HepG2 (cell line): ENCODE data around the gene MAP3K19. TPM values are rescaled to one million over a fixed set of nuclear protein-coding genes. Genes with fewer than 3 reads are reported as not detected.

Experiments
- ATAC-seq: fragments of 200-7000 bp; cut with Tn5 transposase; 3 replicates; pipeline ENCODE4 v1.9.1; 2020; ENCODE audit warnings: mild to moderate bottlenecking, moderate library complexity
- BruUV-seq: library from RNA; stranded (reverse); fragments of 400-500 nt; replicated peaks from 2 replicates; lab custom pipeline; 2021; lab: Mats Ljungman, UMichigan
- CTCF ChIA-PET: fragments of 300-600 bp; formaldehyde crosslinking; extraction: SDS; loops from one replicate; lab custom pipeline; 2021; ENCODE audit warnings: low total read pairs, inconsistent platforms, low intra/inter-chr PET ratio; lab: Yijun Ruan, JAX
- POLR2A ChIA-PET: fragments of 350-600 bp; sonication (Branson Sonifier 250); formaldehyde crosslinking; loops from one replicate; lab custom pipeline; 2020; ENCODE audit warnings: antibody characterized with exemption, inconsistent platforms; lab: Yijun Ruan, JAX
- DNase-seq: peaks from one replicate; pipeline ENCODE4 v3.0.0-alpha.2; 2015; ENCODE audit warnings: low spot score
- FAIRE-seq: peaks from 3 replicates; lab custom pipeline; 2011; peaks lifted over from hg19 to GRCh38; lab: Jason Lieb, UNC
- H2AFZ ChIP-seq: one replicate; pipeline ENCODE4 v1.6.1; 2011; ENCODE audit warnings: low read length, inconsistent platforms
- H3K27ac ChIP-seq: fragments of 300-600 bp; 3 replicates; pipeline ENCODE4 v1.8.0; 2011; ENCODE audit warnings: mixed run types, mild to moderate bottlenecking, mixed read lengths, low read length, inconsistent platforms; ENCODE audit not compliant: insufficient read depth; ENCODE audit errors: extremely low read length
- H3K27me3 ChIP-seq, 2 experiments: fragments of 200-600 bp in 1 of 2; 2 replicates in 1 of 2; 3 replicates in 1 of 2; pipeline versions ENCODE4 v1.6.0 to v1.8.0; 2011; ENCODE audit warnings: low read length in 2 of 2, mild to moderate bottlenecking in 2 of 2, moderate library complexity in 2 of 2, inconsistent platforms in 1 of 2; ENCODE audit not compliant: insufficient read depth in 2 of 2, control insufficient read depth in 1 of 2
- H3K36me3 ChIP-seq, 2 experiments: fragments of 200-600 bp in 1 of 2; replicated peaks in 1 of 2; 2 replicates in 1 of 2; 3 replicates in 1 of 2; pipeline versions ENCODE4 v1.5.1 to v1.8.0; 2011; ENCODE audit warnings: low read length in 2 of 2, inconsistent platforms in 1 of 2; ENCODE audit not compliant: insufficient read depth in 2 of 2, control insufficient read depth in 1 of 2
- H3K4me1 ChIP-seq: 2 replicates; pipeline ENCODE4 v1.5.1; 2012; ENCODE audit warnings: low read length, inconsistent platforms; ENCODE audit not compliant: insufficient read depth
- H3K4me2 ChIP-seq: 2 replicates; pipeline ENCODE4 v1.6.0; 2011; ENCODE audit warnings: low read depth, low read length, inconsistent platforms
- H3K4me3 ChIP-seq, 3 experiments: fragments of 200-600 bp in 1 of 3; sonication (generic), shearing (Covaris generic) in 1 of 3; replicated peaks in 1 of 3; 2 replicates each; pipeline ENCODE4 v1.5.1; 2011 to 2016; ENCODE audit warnings: low read length in 3 of 3, inconsistent platforms in 2 of 3, low read depth in 2 of 3, mild to moderate bottlenecking in 2 of 3, control low read depth in 1 of 3, mixed read lengths in 1 of 3; ENCODE audit not compliant: insufficient read depth in 1 of 3
- H3K79me2 ChIP-seq: one replicate; pipeline ENCODE4 v1.6.1; 2011; ENCODE audit warnings: low read length, inconsistent platforms; ENCODE audit not compliant: insufficient read depth
- H3K9ac ChIP-seq: 2 replicates; pipeline ENCODE4 v1.6.0; 2011; ENCODE audit warnings: mild to moderate bottlenecking, low read depth, low read length, inconsistent platforms; ENCODE audit not compliant: insufficient read depth
- H3K9me3 ChIP-seq: 2 replicates; pipeline ENCODE4 v1.5.1; 2012; ENCODE audit warnings: mild to moderate bottlenecking, low read length
- H4K20me1 ChIP-seq: 2 replicates; pipeline ENCODE4 v1.6.0; 2011; ENCODE audit warnings: inconsistent platforms, mild to moderate bottlenecking, low read length, moderate library complexity; ENCODE audit not compliant: insufficient read depth
- ATF3 ChIP-seq: sonication (generic); formaldehyde crosslinking; IDR thresholded peaks from 2 replicates; pipeline ENCODE4 v1.4.0; 2020; ENCODE audit warnings: missing genetic modification reagents
- LRRFIP1 ChIP-seq: sonication (generic); formaldehyde crosslinking; conservative IDR thresholded peaks from 2 replicates; pipeline ENCODE4 v1.4.0; 2020; ENCODE audit warnings: missing genetic modification reagents
- SMAD9 ChIP-seq: sonication (generic); formaldehyde crosslinking; IDR thresholded peaks from 2 replicates; pipeline ENCODE4 v1.5.1; 2020; ENCODE audit warnings: mild to moderate bottlenecking, missing genetic modification reagents
- SRF ChIP-seq: IDR thresholded peaks from 2 replicates; pipeline ENCODE4 v1.6.1; 2011; ENCODE audit warnings: mild to moderate bottlenecking, low read depth, low read length, moderate library complexity
- ZFX ChIP-seq: sonication (generic); formaldehyde crosslinking; IDR thresholded peaks from 2 replicates; pipeline ENCODE4 v1.4.0; 2020; ENCODE audit warnings: mild to moderate bottlenecking, low read depth, missing genetic modification reagents, moderate library complexity
- ZHX1 ChIP-seq: sonication (generic); formaldehyde crosslinking; IDR thresholded peaks from 2 replicates; pipeline ENCODE4 v1.8.1; 2022; ENCODE audit warnings: low read depth, mild to moderate bottlenecking, missing genetic modification reagents
- ZNF124 ChIP-seq: sonication (generic); formaldehyde crosslinking; IDR thresholded peaks from 2 replicates; pipeline ENCODE4 v1.4.0; 2020; ENCODE audit warnings: missing genetic modification reagents
- ZNF274 ChIP-seq: sonication (generic); formaldehyde crosslinking; IDR thresholded peaks from 2 replicates; pipeline ENCODE4 v1.5.1; 2020; ENCODE audit warnings: mild to moderate bottlenecking, missing genetic modification reagents
- ZNF550 ChIP-seq: sonication (generic); formaldehyde crosslinking; IDR thresholded peaks from 2 replicates; pipeline ENCODE4 v1.4.0; 2020; ENCODE audit warnings: mild to moderate bottlenecking, missing genetic modification reagents, borderline replicate concordance
- ZNF792 ChIP-seq: IDR thresholded peaks from 2 replicates; pipeline ENCODE4 v1.6.1; 2016
- WGBS: methylation state at CpG from one replicate; pipeline ENCODE4 v1.1.6; 2017; ENCODE audit warnings: low lambda C conversion rate; 5-methylcytosine and 5-hydroxymethylcytosine counted together
- in situ Hi-C: cut with HindIII; loops from 2 replicates; pipeline ENCODE4 v1.10.0; 2017; ENCODE audit warnings: low pct_unique_long_range_greater_than_20kb; ENCODE audit not compliant: extremely low pct_ligation_motif_present
- intact Hi-C: fragments of 100-400 bp; cut with micrococcal nuclease; formaldehyde crosslinking; loops from one replicate; pipeline ENCODE4 v1.10.0; 2022; ENCODE audit not compliant: unreplicated experiment
- polyA plus RNA-seq, 8 experiments: library from polyadenylated mRNA; depleted of rRNA in 3 of 8; stranded (reverse) in 7 of 8; unstranded in 1 of 8; fragments of >200 nt; fragmentation: Illumina TruSeq in 4 of 8; extraction: Trizol in 4 of 8; gene quantifications; 2 replicates each; pipeline versions ENCODE4 v1.2.1 to v1.2.3, GENCODE V29; 2011 to 2016; ENCODE audit warnings: low read depth in 4 of 8, missing spikeins in 1 of 8, mixed read lengths in 1 of 8; ENCODE audit not compliant: insufficient read depth in 1 of 8
- total RNA-seq, 5 experiments: library from RNA; depleted of rRNA; stranded (reverse); fragments of >200 nt; fragmentation: Illumina TruSeq; extraction: Trizol; gene quantifications; 2 replicates each; pipeline ENCODE4 v1.2.3, GENCODE V29; 2016; ENCODE audit warnings: low read depth in 1 of 5
- TF ChIP-seq, protein P1 (sequence below): fragments of 450-650 bp; IDR thresholded peaks from 2 replicates; pipeline ENCODE4 v1.6.1; 2016
- TF ChIP-seq, protein P2 (sequence below): sonication (generic); formaldehyde crosslinking; IDR thresholded peaks from 2 replicates; pipeline ENCODE4 v1.4.0; 2020; ENCODE audit warnings: missing genetic modification reagents
- TF ChIP-seq, protein P3 (sequence below): sonication (generic); formaldehyde crosslinking; IDR thresholded peaks from 2 replicates; pipeline ENCODE4 v1.4.0; 2020; ENCODE audit warnings: mild to moderate bottlenecking, missing genetic modification reagents

Gene MAP3K19
- total and polyA plus RNA-seq, 2 of the 13 experiments (the other 11 are each of a cell fraction or from before 2014, with no cell fraction given), result not detected

- FAIRE-seq (peak; percentile 39), DNase-seq (peak; percentile 54), ATAC-seq (peak; percentile 100)
- CTCF ChIA-PET, result interaction anchor here (1.2 to 2.1 kb wide), 4 partner anchors 164 to 706 kb away, joined by 4 to 22 read pairs (median 6); no protein-coding TSS in a partner anchor
- intact Hi-C loops (loop anchor here (1.0 to 10.0 kb wide), 6 partner anchors 164 to 793 kb away; partner anchors contain the start of genes R3HDM1 and ZRANB3), in situ Hi-C loops (loop anchor here (5.0 kb wide), 1 partner anchor 698 kb away; no protein-coding TSS in a partner anchor)
- no TSS peak for BruUV-seq
- Histone ChIP-seq H3K36me3 (no peaks in the 10 kb centered on the region), H3K4me1 (peaks cover 6% of the 10 kb centered on the region), H3K4me3 (no peak overlapping the region), H3K79me2 (no peaks in the 10 kb centered on the region), H3K27ac (no peak overlapping the region), H3K9me3 (no peaks in the 10 kb centered on the region), H3K27me3 (peaks cover 0 to 10% of the 10 kb centered on the region in 2 experiments; a peak in 2 of 5 replicates), H3K4me2 (peak overlapping the region; percentile 44), H3K9ac (no peak overlapping the region), H2AFZ (peak overlapping the region; percentile 73), H4K20me1 (no peaks in the 10 kb centered on the region)
- 12% methylated on average over 17 of the region's 17 CpGs for WGBS
- POLR2A ChIA-PET, result no interaction called here
- no peak for TF ChIP-seq ZFX (CRISPR knock-in tag)
- TF ChIP-seq ZNF124 (CRISPR knock-in tag), result no peak
- 0 out of 2 replicates have a peak, but pooled peaks have one; percentile 26 for TF ChIP-seq ZNF792 (CRISPR knock-in tag)
- no peak for TF ChIP-seq ZNF274 (CRISPR knock-in tag)
- TF ChIP-seq LRRFIP1 (CRISPR knock-in tag), result no peak
- TF ChIP-seq ATF3 (CRISPR knock-in tag), result no peak
- TF ChIP-seq, protein P1, sequence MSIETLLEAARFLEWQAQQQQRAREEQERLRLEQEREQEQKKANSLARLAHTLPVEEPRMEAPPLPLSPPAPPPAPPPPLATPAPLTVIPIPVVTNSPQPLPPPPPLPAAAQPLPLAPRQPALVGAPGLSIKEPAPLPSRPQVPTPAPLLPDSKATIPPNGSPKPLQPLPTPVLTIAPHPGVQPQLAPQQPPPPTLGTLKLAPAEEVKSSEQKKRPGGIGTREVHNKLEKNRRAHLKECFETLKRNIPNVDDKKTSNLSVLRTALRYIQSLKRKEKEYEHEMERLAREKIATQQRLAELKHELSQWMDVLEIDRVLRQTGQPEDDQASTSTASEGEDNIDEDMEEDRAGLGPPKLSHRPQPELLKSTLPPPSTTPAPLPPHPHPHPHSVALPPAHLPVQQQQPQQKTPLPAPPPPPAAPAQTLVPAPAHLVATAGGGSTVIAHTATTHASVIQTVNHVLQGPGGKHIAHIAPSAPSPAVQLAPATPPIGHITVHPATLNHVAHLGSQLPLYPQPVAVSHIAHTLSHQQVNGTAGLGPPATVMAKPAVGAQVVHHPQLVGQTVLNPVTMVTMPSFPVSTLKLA, result no peak
- TF ChIP-seq SRF, result no peak
- TF ChIP-seq, protein P2, sequence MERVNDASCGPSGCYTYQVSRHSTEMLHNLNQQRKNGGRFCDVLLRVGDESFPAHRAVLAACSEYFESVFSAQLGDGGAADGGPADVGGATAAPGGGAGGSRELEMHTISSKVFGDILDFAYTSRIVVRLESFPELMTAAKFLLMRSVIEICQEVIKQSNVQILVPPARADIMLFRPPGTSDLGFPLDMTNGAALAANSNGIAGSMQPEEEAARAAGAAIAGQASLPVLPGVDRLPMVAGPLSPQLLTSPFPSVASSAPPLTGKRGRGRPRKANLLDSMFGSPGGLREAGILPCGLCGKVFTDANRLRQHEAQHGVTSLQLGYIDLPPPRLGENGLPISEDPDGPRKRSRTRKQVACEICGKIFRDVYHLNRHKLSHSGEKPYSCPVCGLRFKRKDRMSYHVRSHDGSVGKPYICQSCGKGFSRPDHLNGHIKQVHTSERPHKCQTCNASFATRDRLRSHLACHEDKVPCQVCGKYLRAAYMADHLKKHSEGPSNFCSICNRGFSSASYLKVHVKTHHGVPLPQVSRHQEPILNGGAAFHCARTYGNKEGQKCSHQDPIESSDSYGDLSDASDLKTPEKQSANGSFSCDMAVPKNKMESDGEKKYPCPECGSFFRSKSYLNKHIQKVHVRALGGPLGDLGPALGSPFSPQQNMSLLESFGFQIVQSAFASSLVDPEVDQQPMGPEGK (CRISPR knock-in tag), result peak; percentile 51
- TF ChIP-seq, protein P3, sequence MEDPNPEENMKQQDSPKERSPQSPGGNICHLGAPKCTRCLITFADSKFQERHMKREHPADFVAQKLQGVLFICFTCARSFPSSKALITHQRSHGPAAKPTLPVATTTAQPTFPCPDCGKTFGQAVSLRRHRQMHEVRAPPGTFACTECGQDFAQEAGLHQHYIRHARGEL, result no peak
- no peak for TF ChIP-seq ZNF550
- TF ChIP-seq SMAD9 (CRISPR knock-in tag), result no peak
- no peak for TF ChIP-seq ZHX1 (CRISPR knock-in tag)
Observed at GRCh38 chr2:135004005-135004746, 43.1 kb downstream of the MAP3K19 start.
